Breast epithelium (tissue), 4 donors: ENCODE measurements around the gene AFP. TPM values are rescaled to one million over a fixed set of nuclear protein-coding genes. Genes with fewer than 3 reads are reported as not detected.

ENCODE experiments used
- DNase-seq, 2 donors: peaks; one replicate each; pipeline ENCODE4 v3.0.0-alpha.2; 2019; ENCODE audit warnings: low spot score in 2 of 2
- H3K27ac ChIP-seq, 2 donors: fragments of 200-600 bp; sonication (generic) in 1 of 2; one replicate each; pipeline ENCODE4 v1.5.1; 2016 to 2019; ENCODE audit warnings: mild to moderate bottlenecking in 1 of 2
- H3K27me3 ChIP-seq, 2 donors: fragments of 200-600 bp; sonication (generic) in 1 of 2; one replicate each; pipeline versions ENCODE4 v1.5.1 to v1.6.0; 2017 to 2019; ENCODE audit warnings: control low read depth in 1 of 2, mild to moderate bottlenecking in 1 of 2
- H3K36me3 ChIP-seq: fragments of 200-600 bp; one replicate; pipeline ENCODE4 v1.5.1; 2019
- H3K4me1 ChIP-seq, 2 donors: fragments of 200-600 bp; sonication (generic); one replicate each; pipeline ENCODE4 v1.5.1; 2016 to 2019; ENCODE audit warnings: control low read depth in 1 of 2
- H3K4me3 ChIP-seq, 3 donors: fragments of 200-600 bp; sonication (generic); 1 replicate in 2 of 3; 2 replicates in 1 of 3; pipeline ENCODE4 v1.5.1; 2016 to 2019; ENCODE audit warnings: mild to moderate bottlenecking in 3 of 3, moderate library complexity in 2 of 3
- H3K9me3 ChIP-seq, 2 donors: fragments of 200-600 bp; sonication (generic) in 1 of 2; one replicate each; pipeline ENCODE4 v1.5.1; 2016 to 2019; ENCODE audit warnings: control low read depth in 1 of 2
- POLR2A ChIP-seq: fragments of 450-650 bp; IDR thresholded peaks from one replicate; pipeline ENCODE4 v1.6.1; 2016; ENCODE audit warnings: antibody characterized with exemption, mild to moderate bottlenecking, moderate library complexity
- POLR2AphosphoS5 ChIP-seq, 3 donors: sonication (generic); formaldehyde crosslinking; IDR thresholded peaks; one replicate each; pipeline ENCODE4 v1.6.1; 2017; ENCODE audit warnings: antibody characterized with exemption in 3 of 3
- intact Hi-C: fragments of 100-400 bp; cut with DNase I; formaldehyde crosslinking; loops from one replicate; pipeline ENCODE4 v1.15.1; 2023; ENCODE audit warnings: low total_unique reads
- total RNA-seq, 3 donors: library from RNA; depleted of rRNA; stranded (reverse); fragments of >200 nt; gene quantifications; one replicate each; pipeline ENCODE4 v1.1.0, GENCODE V29; 2016
- TF ChIP-seq, protein P1 (sequence below), 3 donors: fragments of 450-650 bp; IDR thresholded peaks; one replicate each; pipeline ENCODE4 v1.5.1; 2016 to 2017; ENCODE audit warnings: antibody characterized with exemption in 3 of 3, mild to moderate bottlenecking in 3 of 3, moderate library complexity in 3 of 3

Gene AFP
- total RNA-seq, 3 donors from 2014 or later: 3.2 TPM; not detected in 2

DNA sequence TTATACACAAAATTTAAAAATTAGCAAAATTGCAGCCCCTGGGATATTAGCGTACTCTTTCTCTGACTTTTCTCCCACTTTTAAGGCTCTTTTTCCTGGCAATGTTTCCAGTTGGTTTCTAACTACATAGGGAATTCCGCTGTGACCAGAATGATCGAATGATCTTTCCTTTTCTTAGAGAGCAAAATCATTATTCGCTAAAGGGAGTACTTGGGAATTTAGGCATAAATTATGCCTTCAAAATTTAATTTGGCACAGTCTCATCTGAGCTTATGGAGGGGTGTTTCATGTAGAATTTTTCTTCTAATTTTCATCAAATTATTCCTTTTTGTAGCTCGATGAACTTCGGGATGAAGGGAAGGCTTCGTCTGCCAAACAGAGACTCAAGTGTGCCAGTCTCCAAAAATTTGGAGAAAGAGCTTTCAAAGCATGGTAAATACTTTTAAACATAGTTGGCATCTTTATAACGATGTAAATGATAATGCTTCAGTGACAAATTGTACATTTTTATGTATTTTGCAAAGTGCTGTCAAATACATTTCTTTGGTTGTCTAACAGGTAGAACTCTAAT is 26.0 kb upstream of the AFP start:
- H3K36me3 ChIP-seq: no peaks in the 10 kb centered on the region
- H3K4me3 ChIP-seq: no peak overlapping the region
- intact Hi-C loops: no loop called here
- DNase-seq: no peak
- no peak for TF ChIP-seq POLR2A
- TF ChIP-seq POLR2AphosphoS5 (IDR thresholded peaks at IDR 0.05): no peak
- TF ChIP-seq, protein P1, sequence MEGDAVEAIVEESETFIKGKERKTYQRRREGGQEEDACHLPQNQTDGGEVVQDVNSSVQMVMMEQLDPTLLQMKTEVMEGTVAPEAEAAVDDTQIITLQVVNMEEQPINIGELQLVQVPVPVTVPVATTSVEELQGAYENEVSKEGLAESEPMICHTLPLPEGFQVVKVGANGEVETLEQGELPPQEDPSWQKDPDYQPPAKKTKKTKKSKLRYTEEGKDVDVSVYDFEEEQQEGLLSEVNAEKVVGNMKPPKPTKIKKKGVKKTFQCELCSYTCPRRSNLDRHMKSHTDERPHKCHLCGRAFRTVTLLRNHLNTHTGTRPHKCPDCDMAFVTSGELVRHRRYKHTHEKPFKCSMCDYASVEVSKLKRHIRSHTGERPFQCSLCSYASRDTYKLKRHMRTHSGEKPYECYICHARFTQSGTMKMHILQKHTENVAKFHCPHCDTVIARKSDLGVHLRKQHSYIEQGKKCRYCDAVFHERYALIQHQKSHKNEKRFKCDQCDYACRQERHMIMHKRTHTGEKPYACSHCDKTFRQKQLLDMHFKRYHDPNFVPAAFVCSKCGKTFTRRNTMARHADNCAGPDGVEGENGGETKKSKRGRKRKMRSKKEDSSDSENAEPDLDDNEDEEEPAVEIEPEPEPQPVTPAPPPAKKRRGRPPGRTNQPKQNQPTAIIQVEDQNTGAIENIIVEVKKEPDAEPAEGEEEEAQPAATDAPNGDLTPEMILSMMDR (IDR thresholded peaks at IDR 0.05): no peak
- no peak overlapping the region for H3K27ac ChIP-seq
- no peaks in the 10 kb centered on the region for H3K4me1 ChIP-seq
- no peaks in the 10 kb centered on the region for H3K27me3 ChIP-seq
- no peaks in the 10 kb centered on the region for H3K9me3 ChIP-seq

DNA sequence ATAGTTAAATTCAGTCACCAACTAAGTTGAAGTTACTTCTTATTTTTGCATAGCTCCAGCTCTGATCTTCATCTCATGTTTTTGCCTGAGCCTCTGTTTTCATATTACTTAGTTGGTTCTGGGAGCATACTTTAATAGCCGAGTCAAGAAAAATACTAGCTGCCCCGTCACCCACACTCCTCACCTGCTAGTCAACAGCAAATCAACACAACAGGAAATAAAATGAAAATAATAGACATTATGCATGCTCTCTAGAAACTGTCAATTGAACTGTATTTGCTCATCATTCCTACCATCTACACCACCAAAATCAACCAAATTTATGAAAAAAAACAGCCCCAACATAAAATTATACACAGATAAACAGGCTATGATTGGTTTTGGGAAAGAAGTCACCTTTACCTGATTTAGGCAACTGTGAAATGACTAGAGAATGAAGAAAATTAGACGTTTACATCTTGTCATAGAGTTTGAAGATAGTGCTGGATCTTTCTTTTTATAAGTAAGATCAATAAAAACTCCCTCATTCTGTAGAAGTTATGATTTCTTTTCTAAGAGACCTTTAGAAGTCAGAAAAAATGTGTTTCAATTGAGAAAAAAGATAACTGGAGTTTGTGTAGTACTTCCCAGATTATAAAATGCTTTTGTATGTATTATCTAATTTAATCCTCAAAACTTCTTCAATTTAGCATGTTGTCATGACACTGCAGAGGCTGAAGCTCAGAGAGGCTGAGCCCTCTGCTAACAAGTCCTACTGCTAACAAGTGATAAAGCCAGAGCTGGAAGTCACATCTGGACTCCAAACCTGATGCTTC is 24.9 kb upstream of the AFP start:
- no peaks in the 10 kb centered on the region for H3K9me3 ChIP-seq
- intact Hi-C loops: no loop called here
- no peaks in the 10 kb centered on the region for H3K36me3 ChIP-seq
- H3K27me3 ChIP-seq: no peaks in the 10 kb centered on the region
- no peaks in the 10 kb centered on the region for H3K4me1 ChIP-seq
- no peak overlapping the region for H3K4me3 ChIP-seq
- no peak overlapping the region for H3K27ac ChIP-seq
- TF ChIP-seq, protein P1 (IDR thresholded peaks at IDR 0.05): no peak
- no peak for TF ChIP-seq POLR2AphosphoS5 (IDR thresholded peaks at IDR 0.05)
- TF ChIP-seq POLR2A: no peak
- no peak for DNase-seq

DNA sequence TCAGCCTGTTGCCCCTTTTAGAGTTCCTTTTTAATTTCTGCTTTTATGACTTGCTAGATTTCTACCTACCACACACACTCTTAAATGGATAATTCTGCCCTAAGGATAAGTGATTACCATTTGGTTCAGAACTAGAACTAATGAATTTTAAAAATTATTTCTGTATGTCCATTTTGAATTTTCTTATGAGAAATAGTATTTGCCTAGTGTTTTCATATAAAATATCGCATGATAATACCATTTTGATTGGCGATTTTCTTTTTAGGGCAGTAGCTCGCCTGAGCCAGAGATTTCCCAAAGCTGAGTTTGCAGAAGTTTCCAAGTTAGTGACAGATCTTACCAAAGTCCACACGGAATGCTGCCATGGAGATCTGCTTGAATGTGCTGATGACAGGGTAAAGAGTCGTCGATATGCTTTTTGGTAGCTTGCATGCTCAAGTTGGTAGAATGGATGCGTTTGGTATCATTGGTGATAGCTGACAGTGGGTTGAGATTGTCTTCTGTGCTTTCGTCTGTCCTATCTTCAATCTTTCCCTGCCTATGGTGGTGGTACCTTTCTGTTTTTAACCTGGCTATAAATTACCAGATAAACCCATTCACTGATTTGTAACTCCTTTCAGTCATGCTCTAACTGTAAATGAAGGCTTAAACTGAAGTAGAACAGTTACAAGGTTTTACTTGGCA is 24.1 kb upstream of the AFP start:
- Histone ChIP-seq H3K4me3 (no peak overlapping the region), H3K27ac (no peak overlapping the region), H3K27me3 (no peaks in the 10 kb centered on the region), H3K36me3 (no peaks in the 10 kb centered on the region), H3K9me3 (no peaks in the 10 kb centered on the region), H3K4me1 (no peaks in the 10 kb centered on the region)
- TF ChIP-seq POLR2AphosphoS5 (IDR thresholded peaks at IDR 0.05) (no peak), POLR2A (no peak)
- TF ChIP-seq, protein P1 (IDR thresholded peaks at IDR 0.05): no peak
- intact Hi-C loops: no loop called here
- no peak for DNase-seq

DNA sequence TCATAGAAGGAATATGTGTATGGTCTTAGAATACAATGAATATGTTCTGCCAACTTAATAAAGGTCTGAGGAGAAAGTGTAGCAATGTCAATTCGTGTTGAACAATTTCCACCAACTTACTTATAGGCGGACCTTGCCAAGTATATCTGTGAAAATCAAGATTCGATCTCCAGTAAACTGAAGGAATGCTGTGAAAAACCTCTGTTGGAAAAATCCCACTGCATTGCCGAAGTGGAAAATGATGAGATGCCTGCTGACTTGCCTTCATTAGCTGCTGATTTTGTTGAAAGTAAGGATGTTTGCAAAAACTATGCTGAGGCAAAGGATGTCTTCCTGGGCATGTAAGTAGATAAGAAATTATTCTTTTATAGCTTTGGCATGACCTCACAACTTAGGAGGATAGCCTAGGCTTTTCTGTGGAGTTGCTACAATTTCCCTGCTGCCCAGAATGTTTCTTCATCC is 22.7 kb upstream of the AFP start:
- intact Hi-C loops: no loop called here
- no peak overlapping the region for H3K4me3 ChIP-seq
- no peaks in the 10 kb centered on the region for H3K4me1 ChIP-seq
- H3K27me3 ChIP-seq: no peaks in the 10 kb centered on the region
- no peak overlapping the region for H3K27ac ChIP-seq
- no peaks in the 10 kb centered on the region for H3K9me3 ChIP-seq
- TF ChIP-seq, protein P1 (IDR thresholded peaks at IDR 0.05): no peak
- no peaks in the 10 kb centered on the region for H3K36me3 ChIP-seq
- no peak for DNase-seq

DNA sequence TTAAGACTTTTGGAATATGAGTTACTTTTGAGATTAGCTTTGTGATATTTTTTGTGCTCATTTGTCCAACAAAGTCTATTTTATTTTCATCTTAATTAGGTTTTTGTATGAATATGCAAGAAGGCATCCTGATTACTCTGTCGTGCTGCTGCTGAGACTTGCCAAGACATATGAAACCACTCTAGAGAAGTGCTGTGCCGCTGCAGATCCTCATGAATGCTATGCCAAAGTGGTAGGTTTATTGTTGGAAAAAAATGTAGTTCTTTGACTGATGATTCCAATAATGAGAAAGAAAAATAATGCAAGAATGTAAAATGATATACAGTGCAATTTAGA is 21.1 kb upstream of the AFP start:
- Histone ChIP-seq H3K9me3 (no peaks in the 10 kb centered on the region), H3K4me3 (no peak overlapping the region), H3K4me1 (no peaks in the 10 kb centered on the region), H3K27ac (no peak overlapping the region), H3K27me3 (no peaks in the 10 kb centered on the region), H3K36me3 (no peaks in the 10 kb centered on the region)
- intact Hi-C loops: no loop called here
- no peak for DNase-seq
- TF ChIP-seq, protein P1 (IDR thresholded peaks at IDR 0.05): no peak
- no peak for TF ChIP-seq POLR2A
- TF ChIP-seq POLR2AphosphoS5 (IDR thresholded peaks at IDR 0.05): no peak
